ENCODE data around the gene DNM1L. TPM values are rescaled to one million over a fixed set of nuclear protein-coding genes. Genes with fewer than 3 reads are reported as not detected.

The DNM1L gene
- total RNA-seq: 103 and 105 TPM in 2 replicates

- DNase-seq (ENCODE audit: low read depth): peak; percentile 86
These were observed at the start of gene DNM1L for GRCh38 chr12:32679091-32679919. Gene DNM1L (plus strand): TSS chr12:32679301. CDS start chr12:32679364, 63 bp downstream.

- no peak for DNase-seq (ENCODE audit: low read depth)
These were observed 37.7 kb upstream of the DNM1L start for GRCh38 chr12:32641287-32641901.

GRCh38 chr12:32644431-32644830 is 34.7 kb upstream of the DNM1L start:
- no peak for DNase-seq (ENCODE audit: low read depth)

- no peak for DNase-seq (ENCODE audit: low read depth)
These were observed 31.8 kb upstream of the DNM1L start for GRCh38 chr12:32647275-32647674.

- DNase-seq (ENCODE audit: low read depth): peak; percentile 36
These were observed 28.6 kb upstream of the DNM1L start for GRCh38 chr12:32650508-32650907.

GRCh38 chr12:32651151-32651955 is 27.7 kb upstream of the DNM1L start:
- no peak for DNase-seq (ENCODE audit: low read depth)

GRCh38 chr12:32651956-32652210 is 27.2 kb upstream of the DNM1L start:
- DNase-seq (ENCODE audit: low read depth): no peak

GRCh38 chr12:32659908-32660440 is 19.1 kb upstream of the DNM1L start:
- DNase-seq (ENCODE audit: low read depth): no peak

- DNase-seq (ENCODE audit: low read depth): no peak
These were observed 17.4 kb upstream of the DNM1L start for GRCh38 chr12:32661706-32662105.

GRCh38 chr12:32662665-32663064 is 16.4 kb upstream of the DNM1L start:
- DNase-seq (ENCODE audit: low read depth): no peak

- DNase-seq (ENCODE audit: low read depth): no peak
These were observed 13.1 kb upstream of the DNM1L start for GRCh38 chr12:32666018-32666417.

- no peak for DNase-seq (ENCODE audit: low read depth)
These were observed 9.5 kb upstream of the DNM1L start for GRCh38 chr12:32669584-32669983.

- peak; percentile 62 for DNase-seq (ENCODE audit: low read depth)
These were observed 6.9 kb upstream of the DNM1L start for GRCh38 chr12:32671930-32672780.

- DNase-seq (ENCODE audit: low read depth): no peak
These were observed 778 bp downstream of the DNM1L start for GRCh38 chr12:32679920-32680237.

GRCh38 chr12:32680787-32681186 is 1.7 kb downstream of the DNM1L start:
- DNase-seq (ENCODE audit: low read depth): no peak

GRCh38 chr12:32681272-32681671 is 2.2 kb downstream of the DNM1L start:
- no peak for DNase-seq (ENCODE audit: low read depth)

GRCh38 chr12:32686340-32686739 is 7.2 kb downstream of the DNM1L start:
- DNase-seq (ENCODE audit: low read depth): no peak

- no peak for DNase-seq (ENCODE audit: low read depth)
These were observed 9.7 kb downstream of the DNM1L start for GRCh38 chr12:32688786-32689185.

GRCh38 chr12:32690927-32691326 is 11.8 kb downstream of the DNM1L start:
- no peak for DNase-seq (ENCODE audit: low read depth)

GRCh38 chr12:32692358-32692757 is 13.3 kb downstream of the DNM1L start:
- no peak for DNase-seq (ENCODE audit: low read depth)

- DNase-seq (ENCODE audit: low read depth): no peak
These were observed 13.9 kb downstream of the DNM1L start for GRCh38 chr12:32693036-32693435.

GRCh38 chr12:32695787-32696186 is 16.7 kb downstream of the DNM1L start:
- DNase-seq (ENCODE audit: low read depth): no peak
